Skin epidermis (tissue), 12 donors: ENCODE results near the gene ZNF532.

Experiments used
- H3K27ac ChIP-seq, 21 experiments: fragments of 200-600 bp; sonication (generic) in 11 of 21; one replicate each; pipeline ENCODE4 v1.5.0; 2020; ENCODE audit warnings: mild to moderate bottlenecking in 3 of 21, inconsistent platforms in 2 of 21, moderate library complexity in 2 of 21
- H3K4me3 ChIP-seq, 7 experiments: fragments of 200-600 bp; sonication (generic) in 2 of 7; one replicate each; pipeline ENCODE4 v1.5.0; 2020; ENCODE audit warnings: inconsistent platforms in 2 of 7, mild to moderate bottlenecking in 2 of 7, moderate library complexity in 1 of 7

Gene ZNF532

GRCh38 chr18:58927659-58928058 is 63.0 kb downstream of the ZNF532 start:
- Histone ChIP-seq H3K27ac (peak overlapping the region in 5 of 21 experiments; percentile 11 to 45 (median 22)), H3K4me3 (no peak overlapping the region)

GRCh38 chr18:58928386-58928785 is 63.7 kb downstream of the ZNF532 start:
- Histone ChIP-seq H3K27ac (peak overlapping the region in 7 of 21 experiments; percentile 11 to 45 (median 38)), H3K4me3 (no peak overlapping the region)

DNA sequence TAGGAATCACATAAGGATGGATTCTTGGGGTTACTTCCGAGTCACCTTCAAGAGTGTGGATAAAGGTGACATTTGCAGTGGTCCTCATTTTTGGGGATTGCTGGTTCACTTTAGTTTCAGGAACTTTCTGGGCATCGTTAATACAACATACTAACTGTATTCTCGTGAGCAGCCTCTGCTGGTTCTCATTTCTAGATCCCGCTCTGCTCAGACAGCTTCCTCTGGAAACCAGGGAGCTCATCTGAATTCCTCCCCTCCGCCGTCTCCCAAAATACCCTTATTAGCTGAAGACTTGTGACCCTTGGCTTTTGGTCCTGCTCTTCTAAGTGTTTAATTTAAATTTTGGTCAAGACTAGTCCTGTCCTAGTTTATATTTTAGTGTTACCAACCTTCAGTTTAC is 64.5 kb downstream of the ZNF532 start:
- Histone ChIP-seq H3K4me3 (no peak overlapping the region), H3K27ac (peak overlapping the region in 5 of 21 experiments; percentile 11 to 41 (median 28))

- Histone ChIP-seq H3K27ac (no peak overlapping the region), H3K4me3 (no peak overlapping the region)
Measured at GRCh38 chr18:58934356-58934755, 69.7 kb downstream of the ZNF532 start.

DNA sequence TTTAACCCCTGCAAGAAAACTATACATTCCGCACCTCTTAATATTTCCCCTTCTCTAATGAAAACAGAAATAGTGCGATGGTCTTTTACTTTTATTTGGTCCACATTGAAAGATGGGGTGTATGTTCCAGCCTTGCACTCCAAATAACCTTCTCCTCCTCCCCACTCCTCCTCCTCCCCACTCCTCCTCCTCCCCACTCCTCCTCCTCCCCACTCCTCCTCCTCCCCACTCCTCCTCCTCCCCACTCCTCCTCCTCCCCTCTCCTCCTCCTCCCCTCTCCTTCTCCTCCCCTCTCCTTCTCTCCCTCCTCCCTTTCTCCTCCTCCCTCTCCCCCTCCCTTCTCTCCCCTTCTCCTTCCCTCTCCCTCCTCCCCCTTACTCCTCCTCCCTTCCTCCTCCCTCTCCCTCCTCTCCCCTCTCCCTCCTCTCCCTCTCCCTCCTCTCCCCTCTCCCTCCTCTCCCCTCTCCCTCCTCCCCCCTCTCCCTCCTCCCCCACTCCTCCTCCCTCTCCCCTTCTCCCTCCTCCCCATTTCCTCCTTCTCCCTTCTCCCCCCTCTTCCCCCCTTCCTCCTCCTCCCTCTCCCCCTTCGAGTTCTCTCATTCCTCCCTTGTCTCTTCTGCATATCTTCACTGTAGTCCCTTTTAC is 70.4 kb downstream of the ZNF532 start:
- H3K4me3 ChIP-seq = no peak overlapping the region
- H3K27ac ChIP-seq = peak overlapping the region in 2 of 21 experiments; percentile 5 to 82

DNA sequence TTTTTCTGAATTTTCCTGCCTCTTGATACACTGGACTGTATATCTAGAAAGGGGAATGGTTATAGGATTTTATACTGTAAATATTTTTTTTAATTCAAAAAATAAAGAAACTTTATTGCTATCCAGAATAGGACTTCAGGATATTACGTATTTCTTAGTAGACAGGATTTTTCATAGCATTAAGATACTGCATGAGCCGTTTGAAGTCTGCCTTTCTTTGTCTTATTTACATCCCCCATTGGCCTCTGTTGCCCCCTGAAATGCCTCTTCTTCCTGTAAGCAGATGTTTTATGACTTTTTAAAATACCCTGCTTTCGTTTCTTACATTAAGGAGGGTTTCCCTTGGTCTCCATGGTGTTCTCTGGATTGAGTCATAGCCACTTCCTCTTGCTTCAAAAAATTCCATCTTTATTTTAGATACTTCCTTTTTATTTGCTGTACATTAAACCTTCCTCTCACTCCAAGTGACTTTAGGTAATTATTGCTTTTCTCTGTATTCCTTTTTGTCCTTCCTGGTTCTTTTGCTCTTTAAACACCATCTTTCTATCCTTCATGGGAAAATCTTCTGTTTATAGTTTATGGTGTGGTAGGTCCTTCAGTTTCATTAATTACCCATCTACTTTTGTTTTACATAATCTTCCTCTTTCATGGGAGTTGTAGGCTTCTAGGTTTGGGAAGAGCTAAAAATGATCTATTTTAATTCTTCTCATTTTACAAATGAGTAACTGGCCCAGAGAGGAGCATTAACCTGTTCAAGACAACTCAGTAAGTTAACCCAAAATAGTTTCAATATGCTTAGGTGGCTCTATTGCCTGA is 72.6 kb downstream of the ZNF532 start:
- Histone ChIP-seq H3K27ac (peak overlapping the region in 14 of 21 experiments; percentile 1 to 82 (median 40)), H3K4me3 (no peak overlapping the region)

DNA sequence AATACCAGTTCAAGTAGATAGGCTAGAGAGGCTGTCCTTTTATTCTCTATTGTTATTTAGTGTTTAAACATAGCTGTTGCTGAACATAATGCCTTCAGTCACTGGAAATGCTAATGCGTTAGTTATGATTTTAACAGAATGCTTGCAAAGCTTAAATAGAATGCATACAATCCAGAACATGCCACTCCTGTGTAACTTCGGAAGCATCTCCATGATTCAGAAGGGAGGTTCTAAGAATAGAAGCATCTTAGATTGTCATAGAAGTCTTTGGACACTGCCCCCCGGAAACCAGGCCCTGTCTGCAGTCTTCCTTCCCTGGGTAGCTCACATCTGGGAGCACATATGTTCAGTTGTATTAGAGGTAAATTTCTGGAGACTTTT is 73.2 kb downstream of the ZNF532 start:
- Histone ChIP-seq H3K27ac (peak overlapping the region in 11 of 21 experiments; percentile 1 to 77 (median 30)), H3K4me3 (no peak overlapping the region)

- Histone ChIP-seq H3K4me3 (no peak overlapping the region), H3K27ac (no peak overlapping the region)
Measured at GRCh38 chr18:58941426-58942099, 76.9 kb downstream of the ZNF532 start.

DNA sequence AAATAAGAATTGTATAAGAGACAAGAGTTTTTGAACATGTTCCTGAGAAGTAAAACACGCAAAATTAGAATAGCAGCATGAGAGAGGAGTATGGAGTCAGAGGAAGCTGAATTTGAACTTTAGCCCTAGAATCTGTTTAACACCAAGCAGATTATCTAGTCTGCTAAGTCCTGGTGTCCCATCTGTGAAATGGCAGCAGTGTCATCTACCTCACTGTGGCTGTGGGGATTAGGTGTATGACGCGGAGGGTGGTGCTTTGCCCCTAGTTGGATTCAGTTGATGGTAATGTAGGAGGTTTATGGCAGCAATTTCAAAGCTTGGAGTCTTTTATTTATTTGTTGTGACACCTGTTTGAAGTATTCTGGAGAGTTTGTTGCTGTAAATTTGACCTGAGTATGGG is 79.2 kb downstream of the ZNF532 start:
- Histone ChIP-seq H3K4me3 (no peak overlapping the region), H3K27ac (no peak overlapping the region)

GRCh38 chr18:58947136-58947732 is 82.6 kb downstream of the ZNF532 start:
- H3K4me3 ChIP-seq = no peak overlapping the region
- H3K27ac ChIP-seq = peak overlapping the region in 2 of 21 experiments; percentile 8 to 19

GRCh38 chr18:58949031-58949430 is 84.4 kb downstream of the ZNF532 start:
- H3K4me3 ChIP-seq = no peak overlapping the region
- H3K27ac ChIP-seq = no peak overlapping the region

DNA sequence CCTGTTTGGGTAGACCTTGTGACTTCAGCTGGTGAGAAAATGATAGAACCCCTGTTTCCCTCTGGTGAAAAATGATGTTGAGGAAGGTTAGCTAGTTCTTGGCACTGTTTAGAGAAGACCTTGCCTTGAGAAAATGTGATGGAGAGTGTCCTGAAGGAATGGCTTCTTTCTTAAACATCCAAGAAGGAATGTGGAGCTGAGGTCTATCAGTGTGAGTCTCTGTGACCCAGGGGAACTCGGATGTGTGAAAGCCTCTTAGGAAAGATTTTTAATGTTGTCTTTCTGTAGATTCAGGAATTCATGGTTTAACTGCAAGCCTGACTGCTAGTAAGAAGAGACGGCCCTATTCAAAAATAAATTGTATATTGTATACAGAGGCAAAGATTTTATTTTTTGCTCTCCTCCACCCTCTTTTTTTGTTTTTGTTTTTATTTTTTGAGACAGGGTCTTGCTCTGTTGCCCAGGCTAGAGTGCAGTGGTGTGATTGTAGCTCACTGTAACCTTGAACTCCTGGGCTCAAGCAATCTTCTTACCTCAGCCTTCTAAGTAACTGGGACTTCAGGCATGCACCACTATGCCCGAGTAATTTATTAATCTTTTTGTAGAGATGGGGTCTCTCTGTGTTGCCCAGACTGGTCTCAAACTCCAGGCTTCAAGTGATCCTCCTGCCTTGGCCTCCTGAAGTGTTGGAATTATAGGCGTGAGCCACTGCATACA is 87.5 kb downstream of the ZNF532 start:
- Histone ChIP-seq H3K4me3 (no peak overlapping the region), H3K27ac (no peak overlapping the region)

DNA sequence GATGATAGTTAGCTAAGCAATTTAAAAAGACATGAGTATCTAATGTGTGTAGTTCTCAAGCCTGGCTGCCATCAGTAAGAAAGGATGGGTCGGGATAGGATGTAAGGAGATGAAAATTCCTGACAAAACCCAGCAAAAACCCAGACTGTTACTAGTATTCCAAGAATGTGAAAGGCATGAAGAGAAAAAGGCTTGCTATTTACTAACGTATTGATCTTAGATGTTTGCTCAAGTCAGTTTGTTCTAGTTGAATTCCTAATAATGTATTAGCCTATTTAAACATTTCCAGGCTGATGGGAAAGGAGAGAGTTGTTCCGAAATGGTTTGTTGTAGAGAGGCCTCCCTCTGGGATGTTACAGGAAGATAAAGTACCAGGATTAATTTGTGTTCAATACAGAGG is 88.2 kb downstream of the ZNF532 start:
- no peak overlapping the region for H3K27ac ChIP-seq
- H3K4me3 ChIP-seq = no peak overlapping the region

GRCh38 chr18:58953627-58954026 is 89.0 kb downstream of the ZNF532 start:
- Histone ChIP-seq H3K27ac (no peak overlapping the region), H3K4me3 (no peak overlapping the region)

DNA sequence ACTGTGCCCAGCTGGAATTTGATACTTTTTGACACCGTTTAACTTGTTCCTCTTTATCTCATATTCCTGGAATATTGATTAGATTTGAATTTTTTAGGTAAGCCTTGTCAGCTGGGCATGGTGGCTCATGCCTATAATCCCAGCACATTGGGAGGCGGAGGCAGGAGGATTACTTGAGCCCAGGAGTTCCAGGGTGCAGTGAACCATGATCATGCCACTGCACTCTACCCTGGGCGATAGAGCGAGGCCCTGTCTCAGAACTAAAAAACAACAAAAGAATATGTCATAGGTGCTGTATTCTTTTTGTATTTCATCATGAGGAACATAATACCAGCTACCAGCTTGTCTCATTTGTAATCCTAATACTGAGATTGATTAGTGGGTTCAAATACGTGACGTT is 90.3 kb downstream of the ZNF532 start:
- Histone ChIP-seq H3K27ac (no peak overlapping the region), H3K4me3 (no peak overlapping the region)

DNA sequence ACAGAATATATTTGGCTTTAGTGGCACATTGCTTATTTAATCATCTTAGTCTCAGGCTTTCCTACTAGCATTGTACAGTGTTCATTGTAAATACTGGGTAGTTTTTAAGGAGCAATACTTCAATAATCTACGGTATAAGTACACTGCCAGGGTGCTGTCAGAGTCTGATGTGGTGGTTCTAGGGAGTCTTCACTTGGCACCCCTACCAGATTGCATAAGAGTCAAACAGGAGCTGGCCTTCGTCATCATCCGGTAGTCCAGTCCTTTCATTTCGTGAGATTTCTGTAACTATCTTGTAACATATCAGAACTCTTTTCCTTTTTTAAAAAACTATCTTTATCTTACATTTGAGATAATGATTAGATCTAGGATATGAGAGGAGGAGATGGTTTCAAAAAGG is 91.1 kb downstream of the ZNF532 start:
- peak overlapping the region in 1 of 21 experiments; percentile 39 for H3K27ac ChIP-seq
- no peak overlapping the region for H3K4me3 ChIP-seq

- Histone ChIP-seq H3K4me3 (no peak overlapping the region), H3K27ac (no peak overlapping the region)
Measured at GRCh38 chr18:58958628-58959027, 94.0 kb downstream of the ZNF532 start.

DNA sequence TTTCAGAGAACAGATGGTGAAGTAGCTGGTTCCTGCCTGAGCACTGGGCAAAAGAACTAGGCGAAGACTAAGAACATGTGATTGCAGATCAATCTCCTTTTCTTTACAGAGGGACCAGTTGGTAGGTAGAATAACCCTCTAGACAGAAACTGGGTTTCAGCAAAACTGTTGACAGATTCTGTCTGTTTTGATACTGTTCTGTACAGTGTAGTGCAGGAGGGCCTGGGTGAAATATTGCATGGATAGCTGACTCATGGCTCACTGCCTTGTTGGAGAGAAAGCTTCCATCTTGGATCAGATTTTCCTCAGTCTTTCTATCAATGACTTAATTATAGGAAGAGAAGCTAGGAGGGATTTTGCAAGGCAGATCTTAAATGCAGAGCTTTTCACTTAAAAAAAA is 95.8 kb downstream of the ZNF532 start:
- H3K27ac ChIP-seq = no peak overlapping the region
- no peak overlapping the region for H3K4me3 ChIP-seq

DNA sequence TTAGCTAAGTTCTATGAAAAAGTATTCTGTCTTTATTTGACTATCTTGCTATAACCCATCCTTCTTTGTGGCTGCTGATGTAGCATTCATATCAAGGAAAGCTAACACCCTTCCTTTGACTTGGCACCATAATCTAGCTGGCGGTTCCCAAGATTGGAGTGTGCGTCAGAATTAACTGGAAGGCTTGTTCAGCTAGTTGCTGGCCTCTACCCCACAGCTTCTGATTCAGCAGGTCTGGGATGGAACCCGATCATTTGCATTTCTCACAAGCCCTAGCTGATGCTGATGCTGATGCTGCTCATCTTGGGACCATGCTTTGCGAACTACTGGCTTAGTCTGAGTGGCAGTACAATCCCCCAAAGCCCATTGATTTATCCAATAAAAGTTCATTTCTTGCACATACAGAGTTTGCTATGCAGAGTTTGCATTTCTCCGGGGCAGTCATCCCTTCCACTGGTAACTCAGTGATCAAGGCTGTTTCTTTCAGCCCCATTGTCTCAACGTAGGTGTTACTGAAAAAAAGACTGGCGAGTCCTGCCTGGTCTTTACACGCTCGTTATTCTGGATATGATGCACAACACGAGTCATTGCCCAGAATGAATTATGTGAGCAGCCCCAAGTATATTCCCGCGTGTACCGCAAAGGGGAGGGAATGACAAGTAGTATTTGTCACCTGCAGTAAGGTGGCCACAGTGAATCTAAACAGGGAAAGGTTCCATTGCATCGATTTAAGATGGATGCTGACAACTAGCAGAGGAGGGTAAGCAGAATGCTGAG is 96.5 kb downstream of the ZNF532 start:
- Histone ChIP-seq H3K27ac (no peak overlapping the region), H3K4me3 (no peak overlapping the region)
